Trophoblast cell (in vitro differentiated cells and primary cell): ENCODE results near the gene BRF1.
"Not testable (repeated sequence)": the region's sequence is repeated elsewhere in the genome, so short reads cannot be mapped to it uniquely, and the experiment has no call there.

Source experiments
- DNase-seq, 2 donors: peaks; one replicate each; pipeline ENCODE4 v3.0.0-alpha.2; 2016
- H2AFZ ChIP-seq: 2 replicates; pipeline ENCODE4 v1.6.1; 2013; ENCODE audit warnings: low read length, moderate library complexity, mild to moderate bottlenecking; ENCODE audit not compliant: insufficient read depth, poor library complexity
- H2AK5ac ChIP-seq: 2 replicates; pipeline ENCODE4 v1.6.1; 2013; ENCODE audit warnings: mild to moderate bottlenecking, low read length
- H2BK120ac ChIP-seq: 2 replicates; pipeline ENCODE4 v1.6.1; 2013; ENCODE audit warnings: low read length, mild to moderate bottlenecking, moderate library complexity; ENCODE audit not compliant: insufficient read depth, poor library complexity
- H2BK12ac ChIP-seq: 2 replicates; pipeline ENCODE4 v1.6.1; 2013; ENCODE audit warnings: mild to moderate bottlenecking, low read length, moderate library complexity
- H2BK5ac ChIP-seq: 2 replicates; pipeline ENCODE4 v1.6.1; 2013; ENCODE audit warnings: low read length, low read depth, moderate library complexity, mild to moderate bottlenecking; ENCODE audit not compliant: poor library complexity
- H3K14ac ChIP-seq: 2 replicates; pipeline ENCODE4 v1.6.1; 2013; ENCODE audit warnings: mild to moderate bottlenecking, low read length
- H3K18ac ChIP-seq: 2 replicates; pipeline ENCODE4 v1.6.1; 2013; ENCODE audit warnings: mild to moderate bottlenecking, low read length
- H3K23ac ChIP-seq: 2 replicates; pipeline ENCODE4 v1.6.1; 2013; ENCODE audit warnings: low read length
- H3K27ac ChIP-seq: 2 replicates; pipeline ENCODE4 v1.5.1; 2013; ENCODE audit warnings: low read depth, mild to moderate bottlenecking, inconsistent platforms, low read length, moderate library complexity
- H3K27me3 ChIP-seq: 2 replicates; pipeline ENCODE4 v1.6.1; 2013; ENCODE audit warnings: inconsistent platforms, mild to moderate bottlenecking, low read length, moderate library complexity; ENCODE audit not compliant: insufficient read depth
- H3K36me3 ChIP-seq, 2 experiments: 1 replicate in 1 of 2; 2 replicates in 1 of 2; pipeline ENCODE4 v1.6.1; 2013; ENCODE audit warnings: low read length in 2 of 2, mild to moderate bottlenecking in 2 of 2, moderate library complexity in 1 of 2; ENCODE audit not compliant: insufficient read depth in 2 of 2, control insufficient read depth in 1 of 2
- H3K4ac ChIP-seq: 2 replicates; pipeline ENCODE4 v1.6.1; 2013; ENCODE audit warnings: low read depth, mild to moderate bottlenecking, low read length, moderate library complexity
- H3K4me1 ChIP-seq, 2 experiments: 1 replicate in 1 of 2; 2 replicates in 1 of 2; pipeline ENCODE4 v1.6.1; 2013; ENCODE audit warnings: low read length in 2 of 2, mild to moderate bottlenecking in 2 of 2, moderate library complexity in 1 of 2; ENCODE audit not compliant: insufficient read depth in 2 of 2, control insufficient read depth in 1 of 2
- H3K4me2 ChIP-seq: 2 replicates; pipeline ENCODE4 v1.6.1; 2013; ENCODE audit warnings: inconsistent platforms, mild to moderate bottlenecking, low read length, moderate library complexity
- H3K4me3 ChIP-seq: 2 replicates; pipeline ENCODE4 v1.5.1; 2013; ENCODE audit warnings: mild to moderate bottlenecking, low read depth, low read length, inconsistent platforms
- H3K79me1 ChIP-seq: one replicate; pipeline ENCODE4 v1.6.1; 2013; ENCODE audit warnings: low read length
- H3K79me2 ChIP-seq: 2 replicates; pipeline ENCODE4 v1.6.1; 2013; ENCODE audit warnings: low read length, mild to moderate bottlenecking; ENCODE audit not compliant: control insufficient read depth, insufficient read depth, poor library complexity
- H3K9ac ChIP-seq: 2 replicates; pipeline ENCODE4 v1.6.1; 2013; ENCODE audit warnings: mild to moderate bottlenecking, low read length
- H3K9me3 ChIP-seq: 2 replicates; pipeline ENCODE4 v1.6.1; 2013; ENCODE audit warnings: low read depth, mild to moderate bottlenecking, control low read depth, inconsistent platforms, low read length; ENCODE audit not compliant: insufficient read depth
- H4K12ac ChIP-seq: 2 replicates; pipeline ENCODE4 v1.6.1; 2013; ENCODE audit warnings: low read depth, mild to moderate bottlenecking, low read length, moderate library complexity
- H4K8ac ChIP-seq: 2 replicates; pipeline ENCODE4 v1.6.1; 2013; ENCODE audit warnings: low read depth, mild to moderate bottlenecking, low read length, moderate library complexity
- H4K91ac ChIP-seq: one replicate; pipeline ENCODE4 v1.6.1; 2013; ENCODE audit warnings: low read depth, mild to moderate bottlenecking, low read length, moderate library complexity
- WGBS: extraction: QIAGEN DNeasy Blood & Tissue Kit; methylation state at CpG from one replicate; pipeline ENCODE4 v1.1.7; 2013; ENCODE audit warnings: missing lambda C conversion rate; ENCODE audit not compliant: insufficient read length, insufficient coverage; ENCODE audit errors: extremely low coverage; 5-methylcytosine and 5-hydroxymethylcytosine counted together

Gene BRF1

DNA sequence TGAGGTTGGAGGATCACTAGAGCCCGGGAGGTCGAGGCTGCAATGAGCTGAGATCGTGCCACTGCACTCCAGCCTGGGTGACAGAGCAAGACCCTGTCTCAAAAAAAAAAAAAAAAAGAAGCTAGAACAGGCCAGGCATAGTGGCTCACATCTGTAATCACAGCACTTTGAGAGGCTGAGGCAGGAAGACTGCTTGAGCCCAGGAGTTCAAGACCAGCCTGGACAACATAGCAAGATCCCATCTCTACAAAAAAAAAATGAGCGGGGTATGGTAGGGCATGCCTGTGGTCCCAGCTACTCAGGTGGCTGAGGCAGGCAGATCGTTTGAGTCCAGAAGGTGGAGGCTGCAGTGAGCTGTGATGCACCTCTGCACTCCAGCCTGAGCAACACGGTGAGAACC is 11.9 kb downstream of the BRF1 start:
- not testable (repeated sequence) for H4K91ac ChIP-seq, H2AK5ac ChIP-seq, H3K4me3 ChIP-seq, H3K4me1 ChIP-seq, H2AFZ ChIP-seq, H2BK12ac ChIP-seq, H3K23ac ChIP-seq, DNase-seq, H4K12ac ChIP-seq, H3K18ac ChIP-seq, H3K27me3 ChIP-seq, H3K14ac ChIP-seq, H3K27ac ChIP-seq, H2BK5ac ChIP-seq, H3K9ac ChIP-seq, H3K9me3 ChIP-seq, H3K79me2 ChIP-seq, H4K8ac ChIP-seq, H3K4me2 ChIP-seq, H2BK120ac ChIP-seq, H3K4ac ChIP-seq, H3K36me3 ChIP-seq, H3K79me1 ChIP-seq
- WGBS = no CpG with 5 or more reads among the region's 6 CpGs

DNA sequence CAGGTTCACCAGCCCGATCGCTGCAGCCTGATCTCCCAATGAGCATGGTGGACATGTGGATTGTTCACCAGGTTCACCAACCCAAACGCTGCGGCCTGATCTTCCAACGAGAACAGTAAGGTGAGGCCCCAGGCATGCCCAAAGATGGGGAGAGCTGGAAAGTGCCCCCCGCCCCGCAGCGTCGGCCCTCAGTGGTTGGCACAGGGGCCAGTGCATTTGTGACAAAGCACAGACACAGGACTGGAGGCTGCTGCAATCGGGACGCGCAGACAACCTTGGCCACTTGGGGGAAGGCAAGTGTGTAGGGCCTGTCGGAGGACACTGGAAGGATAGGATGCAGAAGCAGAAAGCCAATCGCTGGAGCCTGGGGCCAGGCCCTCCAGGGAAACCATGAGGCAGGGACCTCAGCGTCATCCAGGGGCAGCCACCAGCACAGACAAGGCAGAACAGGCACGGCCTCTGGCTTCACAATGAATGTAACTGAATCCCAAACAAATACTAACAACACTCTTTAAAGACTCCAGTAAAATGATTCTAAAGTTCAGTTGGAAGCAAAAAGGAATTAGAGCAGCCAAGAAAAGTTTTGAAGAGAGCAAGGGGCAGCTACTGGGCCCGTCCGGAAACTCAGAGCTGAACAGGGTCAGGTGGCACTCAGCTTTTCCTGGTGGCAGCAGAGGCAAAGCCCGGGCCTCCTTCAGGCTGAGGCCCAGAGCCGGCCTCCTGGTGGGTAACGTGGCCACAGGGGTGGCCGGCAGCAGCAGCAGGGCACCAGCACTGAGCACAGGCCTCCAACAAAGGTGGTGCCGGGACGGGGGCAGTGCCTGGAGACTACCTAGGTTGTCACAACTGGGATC is 13.3 kb downstream of the BRF1 start:
- Histone ChIP-seq H3K14ac (no peak overlapping the region), H3K23ac (no peak overlapping the region), H3K18ac (no peak overlapping the region), H3K4me3 (no peak overlapping the region), H3K4ac (no peak overlapping the region), H3K79me2 (no peaks in the 10 kb centered on the region), H3K4me1 (no peaks in the 10 kb centered on the region), H3K79me1 (no peaks in the 10 kb centered on the region), H3K36me3 (peaks cover 0 to 5% of the 10 kb centered on the region in 2 experiments), H2BK120ac (no peak overlapping the region), H2BK12ac (no peak overlapping the region), H3K27me3 (no peaks in the 10 kb centered on the region), H4K8ac (no peak overlapping the region), H2AK5ac (no peak overlapping the region), H3K27ac (no peak overlapping the region), H2AFZ (no peak overlapping the region), H4K12ac (no peak overlapping the region), H3K9me3 (no peaks in the 10 kb centered on the region), H3K9ac (no peak overlapping the region), H3K4me2 (no peak overlapping the region), H2BK5ac (no peak overlapping the region), H4K91ac (no peak overlapping the region)
- no CpG with 5 or more reads among the region's 24 CpGs for WGBS
- no peak for DNase-seq

DNA sequence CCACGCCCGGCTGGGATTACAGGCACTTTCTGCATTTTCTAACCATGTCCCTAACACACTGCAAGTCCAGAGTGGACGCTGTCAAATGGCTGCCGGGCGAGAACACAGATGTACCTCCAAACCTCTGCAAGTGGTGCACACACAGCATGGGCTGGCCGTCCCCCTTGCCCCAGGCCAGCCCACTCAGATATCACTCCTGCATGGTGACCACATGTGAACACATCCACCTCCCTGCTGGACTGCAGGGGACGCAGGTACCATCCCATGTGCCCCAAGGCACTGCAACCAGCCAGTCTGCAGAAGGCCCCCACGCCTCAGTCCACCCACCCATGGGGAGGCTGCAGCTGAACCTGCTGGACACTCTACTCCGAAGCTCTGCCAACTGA is 14.0 kb downstream of the BRF1 start:
- no peak for DNase-seq
- Histone ChIP-seq H3K4me3 (no peak overlapping the region), H3K4me2 (no peak overlapping the region)

DNA sequence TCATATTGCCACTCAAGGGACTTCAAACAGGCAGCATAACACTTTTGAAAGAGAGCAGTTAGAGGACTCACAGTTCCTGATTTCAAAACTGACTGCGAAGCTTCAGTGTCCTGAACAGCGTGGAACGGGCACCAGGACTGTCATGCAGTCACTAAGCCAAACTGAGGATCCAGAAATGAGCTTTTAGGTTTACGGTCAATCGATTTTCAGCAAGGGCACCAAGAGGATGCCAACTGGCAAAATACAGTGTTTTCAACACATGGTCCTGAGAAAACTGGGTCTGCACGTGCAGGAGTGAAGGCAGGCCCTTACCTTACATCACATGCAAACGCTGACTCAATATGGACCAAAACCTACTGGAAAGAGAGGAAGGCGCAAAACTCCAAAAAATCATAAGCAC is 15.6 kb downstream of the BRF1 start:
- Histone ChIP-seq H4K12ac (no peak overlapping the region), H2BK120ac (no peak overlapping the region), H3K9ac (no peak overlapping the region), H3K4me1 (no peaks in the 10 kb centered on the region), H3K14ac (no peak overlapping the region), H2BK12ac (no peak overlapping the region), H3K4me3 (no peak overlapping the region), H3K4me2 (no peak overlapping the region), H2BK5ac (no peak overlapping the region), H3K18ac (no peak overlapping the region), H3K79me1 (no peaks in the 10 kb centered on the region), H3K79me2 (no peaks in the 10 kb centered on the region), H4K91ac (no peak overlapping the region), H3K27me3 (no peaks in the 10 kb centered on the region), H2AFZ (no peak overlapping the region), H3K23ac (no peak overlapping the region), H3K4ac (no peak overlapping the region), H3K36me3 (peaks cover 0 to 5% of the 10 kb centered on the region in 2 experiments), H3K27ac (no peak overlapping the region), H4K8ac (no peak overlapping the region), H2AK5ac (no peak overlapping the region), H3K9me3 (no peaks in the 10 kb centered on the region)
- no peak for DNase-seq
- WGBS = no CpG with 5 or more reads among the region's 8 CpGs

More for the DNA sequence above, 14.0 kb downstream of the BRF1 start:
- Histone ChIP-seq H3K79me2 (no peaks in the 10 kb centered on the region), H3K4ac (no peak overlapping the region), H3K18ac (no peak overlapping the region), H3K23ac (no peak overlapping the region), H4K12ac (no peak overlapping the region), H2BK5ac (no peak overlapping the region), H3K9me3 (no peaks in the 10 kb centered on the region), H2BK120ac (no peak overlapping the region), H2AK5ac (no peak overlapping the region), H3K4me1 (no peaks in the 10 kb centered on the region), H4K91ac (no peak overlapping the region), H3K36me3 (peaks cover 0 to 5% of the 10 kb centered on the region in 2 experiments), H3K79me1 (no peaks in the 10 kb centered on the region), H3K9ac (no peak overlapping the region), H3K27ac (no peak overlapping the region), H3K14ac (no peak overlapping the region), H2BK12ac (no peak overlapping the region), H4K8ac (no peak overlapping the region), H3K27me3 (no peaks in the 10 kb centered on the region), H2AFZ (no peak overlapping the region)
- WGBS = no CpG with 5 or more reads among the region's 9 CpGs
